Liver (tissue), 9 donors: ENCODE data around the gene ING5. TPM values are rescaled to one million over a fixed set of nuclear protein-coding genes. Genes with fewer than 3 reads are reported as not detected.

Experiments
- DNase-seq: peaks from one replicate; pipeline ENCODE4 v3.0.0-alpha.2; 2017; ENCODE audit warnings: low spot score
- H3K27ac ChIP-seq, 2 donors: one replicate each; pipeline ENCODE4 v1.7.0; 2013; ENCODE audit warnings: inconsistent platforms in 2 of 2, low read length in 2 of 2, control low read depth in 1 of 2, low read depth in 1 of 2, mild to moderate bottlenecking in 1 of 2
- H3K27me3 ChIP-seq, 4 donors: one replicate each; pipeline versions ENCODE4 v1.6.1 to v1.7.0; 2013; ENCODE audit warnings: low read length in 3 of 4, inconsistent platforms in 1 of 4, mild to moderate bottlenecking in 1 of 4, moderate library complexity in 1 of 4; ENCODE audit not compliant: control insufficient read depth in 4 of 4, insufficient read depth in 4 of 4
- H3K36me3 ChIP-seq, 4 donors: one replicate each; pipeline versions ENCODE4 v1.6.1 to v1.7.0; 2013; ENCODE audit warnings: low read length in 3 of 4, mild to moderate bottlenecking in 3 of 4, low read depth in 1 of 4, moderate library complexity in 1 of 4; ENCODE audit not compliant: control insufficient read depth in 4 of 4, insufficient read depth in 3 of 4
- H3K4me1 ChIP-seq, 4 donors: one replicate each; pipeline versions ENCODE4 v1.6.1 to v1.7.0; 2013; ENCODE audit warnings: low read length in 3 of 4, mild to moderate bottlenecking in 3 of 4, moderate library complexity in 1 of 4; ENCODE audit not compliant: control insufficient read depth in 4 of 4, insufficient read depth in 4 of 4
- H3K4me3 ChIP-seq, 3 donors: one replicate each; pipeline versions ENCODE4 v1.6.1 to v1.7.0; 2013; ENCODE audit warnings: low read length in 3 of 3, control low read depth in 1 of 3, low read depth in 1 of 3, mild to moderate bottlenecking in 1 of 3
- H3K9ac ChIP-seq, 2 donors: one replicate each; pipeline ENCODE4 v1.7.0; 2013; ENCODE audit warnings: low read length in 2 of 2, mild to moderate bottlenecking in 2 of 2, moderate library complexity in 2 of 2, control low read depth in 1 of 2, low read depth in 1 of 2
- H3K9me3 ChIP-seq, 4 donors: one replicate each; pipeline versions ENCODE4 v1.6.1 to v1.7.0; 2013; ENCODE audit warnings: low read length in 3 of 4; ENCODE audit not compliant: control insufficient read depth in 4 of 4
- CTCF ChIP-seq: fragments of 150-350 bp; IDR thresholded peaks from 2 replicates; pipeline ENCODE4 v1.5.1; 2017; ENCODE audit warnings: improper control_type of control experiment, low read depth, low read length; ENCODE audit not compliant: missing input control
- HNF4A ChIP-seq, 2 donors: conservative IDR thresholded peaks; 2 replicates each; pipeline ENCODE4 v1.6.1; 2016; ENCODE audit warnings: antibody characterized with exemption in 2 of 2, mild to moderate bottlenecking in 2 of 2
- JUND ChIP-seq, 2 donors: IDR thresholded peaks; 2 replicates each; pipeline ENCODE4 v1.6.1; 2016; ENCODE audit warnings: antibody characterized with exemption in 2 of 2
- NR2F2 ChIP-seq: IDR thresholded peaks from 2 replicates; pipeline ENCODE4 v1.6.1; 2016; ENCODE audit warnings: antibody characterized with exemption
- RAD21 ChIP-seq, 2 donors: IDR thresholded peaks; 2 replicates each; pipeline ENCODE4 v1.6.1; 2016; ENCODE audit warnings: antibody characterized with exemption in 2 of 2, mild to moderate bottlenecking in 2 of 2
- REST ChIP-seq: IDR thresholded peaks from 2 replicates; pipeline ENCODE4 v1.6.1; 2016; ENCODE audit warnings: antibody characterized with exemption, mild to moderate bottlenecking
- RXRA ChIP-seq, 2 donors: IDR thresholded peaks; 2 replicates each; pipeline ENCODE4 v1.6.1; 2017 to 2018; ENCODE audit warnings: antibody characterized with exemption in 2 of 2, mild to moderate bottlenecking in 1 of 2
- YY1 ChIP-seq: IDR thresholded peaks from 2 replicates; pipeline ENCODE4 v1.6.1; 2016; ENCODE audit warnings: antibody characterized with exemption, mild to moderate bottlenecking
- ZBTB33 ChIP-seq: IDR thresholded peaks from 2 replicates; pipeline ENCODE4 v1.6.1; 2016; ENCODE audit warnings: antibody characterized with exemption
- WGBS: extraction: QIAGEN DNeasy Blood & Tissue Kit; methylation state at CpG from one replicate; pipeline ENCODE4 v1.1.7; 2013; 5-methylcytosine and 5-hydroxymethylcytosine counted together
- polyA plus RNA-seq, 2 donors: library from polyadenylated mRNA; stranded (reverse) in 1 of 2; unstranded in 1 of 2; fragments of 200-250 nt in 1 of 2; fragments of >200 nt in 1 of 2; fragmentation: Nextera tagmentation in 1 of 2; extraction: Ambion mirVana in 1 of 2; gene quantifications; one replicate each; pipeline versions ENCODE4 v1.2.1 to v1.2.3, GENCODE V29; 2013 to 2015
- total RNA-seq, 2 donors: library from RNA; depleted of rRNA; stranded (reverse); fragments of >200 nt; gene quantifications; one replicate each; pipeline ENCODE4 v1.2.3, GENCODE V29; 2014
- donor health status: healthy.
- donor health status: healthy.
- donor health status: healthy.
- donor health status: healthy.
- donor health status: healthy.

ING5 gene
- total and polyA plus RNA-seq, 4 donors: 7.2 to 24.2 (median 13.9) TPM

- no peaks in the 10 kb centered on the region for H3K9me3 ChIP-seq
- no peak overlapping the region for H3K9ac ChIP-seq
- TF ChIP-seq REST (no peak), YY1 (no peak), NR2F2 (no peak), ZBTB33 (no peak), JUND (IDR thresholded peaks at IDR 0.05) (no peak), RAD21 (IDR thresholded peaks at IDR 0.05) (no peak), CTCF (no peak), RXRA (IDR thresholded peaks at IDR 0.05) (no peak)
- 70% methylated on average over 9 of the region's 9 CpGs for WGBS
- peaks cover 19 to 57% (median 38%) of the 10 kb centered on the region in 4 donors for H3K4me1 ChIP-seq
- H3K27ac ChIP-seq: no peak overlapping the region
- H3K4me3 ChIP-seq: no peak overlapping the region
- no peaks in the 10 kb centered on the region for H3K27me3 ChIP-seq
- H3K36me3 ChIP-seq: peaks cover 0 to 3% (median 0%) of the 10 kb centered on the region in 4 donors
- DNase-seq: no peak
Observed at GRCh38 chr2:241772063-241772499, 70.2 kb downstream of the ING5 start.

- peak; percentile 32 for DNase-seq
- Histone ChIP-seq H3K9me3 (no peaks in the 10 kb centered on the region), H3K9ac (no peak overlapping the region), H3K4me1 (peaks cover 19 to 57% (median 38%) of the 10 kb centered on the region in 4 donors), H3K27me3 (no peaks in the 10 kb centered on the region), H3K4me3 (no peak overlapping the region), H3K27ac (no peak overlapping the region), H3K36me3 (no peaks in the 10 kb centered on the region)
- WGBS: 56% methylated on average over 29 of the region's 29 CpGs
- TF ChIP-seq JUND (IDR thresholded peaks at IDR 0.05) (no peak), HNF4A (conservative IDR thresholded peaks at IDR 0.05) (peak; percentile 60 to 71), RXRA (IDR thresholded peaks at IDR 0.05) (peak in 1 of 2 donors; percentile 29)
Observed at GRCh38 chr2:241773511-241774418, 71.9 kb downstream of the ING5 start.
